GM19240 (cell line): ENCODE data around the gene RIC1.
"Not testable (repeated sequence)": the region's sequence is repeated elsewhere in the genome, so short reads cannot be mapped to it uniquely, and the experiment has no call there.

Experiments used
- DNase-seq: peaks from one replicate; pipeline ENCODE4 v3.0.0; 2011; ENCODE audit warnings: low spot score; ENCODE audit not compliant: insufficient read length

The RIC1 gene

GRCh38 chr9:5783982-5784381, 155.1 kb downstream of the RIC1 start:
- DNase-seq: no peak

- no peak for DNase-seq
These were observed 155.8 kb downstream of the RIC1 start for GRCh38 chr9:5784526-5785315.

- no peak for DNase-seq
These were observed 157.6 kb downstream of the RIC1 start for GRCh38 chr9:5786370-5787127.

- no peak for DNase-seq
These were observed 158.3 kb downstream of the RIC1 start for GRCh38 chr9:5787220-5787619.

- no peak for DNase-seq
These were observed 158.9 kb downstream of the RIC1 start for GRCh38 chr9:5787759-5788302.

- DNase-seq: no peak
These were observed 160.6 kb downstream of the RIC1 start for GRCh38 chr9:5789489-5789888.

GRCh38 chr9:5790923-5791322, 162.0 kb downstream of the RIC1 start:
- DNase-seq: no peak

- no peak for DNase-seq
These were observed 163.0 kb downstream of the RIC1 start for GRCh38 chr9:5791870-5792269.

- no peak for DNase-seq
These were observed 164.9 kb downstream of the RIC1 start for GRCh38 chr9:5793812-5794211.

GRCh38 chr9:5796298-5796697, 167.4 kb downstream of the RIC1 start:
- DNase-seq: no peak

- no peak for DNase-seq
These were observed 169.7 kb downstream of the RIC1 start for GRCh38 chr9:5798581-5798980.

- no peak for DNase-seq
These were observed 170.4 kb downstream of the RIC1 start for GRCh38 chr9:5799314-5799713.

- not testable (repeated sequence) for DNase-seq
These were observed 171.5 kb downstream of the RIC1 start for GRCh38 chr9:5800378-5800777.

GRCh38 chr9:5800969-5801738, 172.2 kb downstream of the RIC1 start:
- DNase-seq: no peak

- DNase-seq: no peak
These were observed 172.8 kb downstream of the RIC1 start for GRCh38 chr9:5801739-5802113.

- no peak for DNase-seq
These were observed 176.6 kb downstream of the RIC1 start for GRCh38 chr9:5805478-5805877.

GRCh38 chr9:5811751-5812150, 182.8 kb downstream of the RIC1 start:
- DNase-seq: no peak

GRCh38 chr9:5813824-5814223, 184.9 kb downstream of the RIC1 start:
- DNase-seq: no peak

GRCh38 chr9:5815461-5815860, 186.6 kb downstream of the RIC1 start:
- DNase-seq: no peak

GRCh38 chr9:5817862-5818261, 189.0 kb downstream of the RIC1 start:
- no peak for DNase-seq

- no peak for DNase-seq
These were observed 189.7 kb downstream of the RIC1 start for GRCh38 chr9:5818424-5819142.
